ENCODE data around the gene TTC28.

DNA sequence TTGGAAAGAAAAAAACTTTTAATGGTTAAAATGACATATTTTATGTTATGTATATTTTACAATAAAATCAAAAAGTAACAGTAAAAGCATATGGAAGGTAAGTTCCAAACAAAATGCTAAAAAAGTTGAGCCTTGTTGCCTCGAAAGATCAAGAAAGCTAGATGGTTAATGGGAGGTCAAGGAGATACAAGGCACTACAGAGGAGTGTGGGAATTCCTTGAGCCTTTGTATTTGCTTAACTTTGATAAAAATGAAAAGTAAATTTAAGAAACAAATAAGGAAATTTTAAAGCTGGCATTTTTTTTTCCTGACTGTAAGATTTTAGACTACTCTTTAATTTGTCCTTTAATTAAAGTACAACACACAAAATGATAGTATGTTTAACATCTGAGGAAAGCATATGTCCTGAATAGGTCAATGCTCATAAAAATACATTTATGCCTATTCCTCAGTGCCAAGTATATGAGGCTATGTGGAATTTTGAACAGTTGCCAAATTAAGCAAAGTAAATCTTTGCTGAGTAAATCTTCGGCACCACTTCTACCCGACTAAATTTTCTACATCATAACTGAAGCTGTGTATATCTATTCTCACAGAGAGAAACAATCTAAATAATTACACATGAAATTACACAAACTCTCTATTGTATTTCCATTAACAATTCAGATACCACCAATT lies 108.8 kb downstream of the TTC28 start:
- TF ChIP-seq EZH2 (IDR thresholded peaks at IDR 0.05; ENCODE audit: insufficient read depth, low read length), result no peak
- TF ChIP-seq, protein P1, sequence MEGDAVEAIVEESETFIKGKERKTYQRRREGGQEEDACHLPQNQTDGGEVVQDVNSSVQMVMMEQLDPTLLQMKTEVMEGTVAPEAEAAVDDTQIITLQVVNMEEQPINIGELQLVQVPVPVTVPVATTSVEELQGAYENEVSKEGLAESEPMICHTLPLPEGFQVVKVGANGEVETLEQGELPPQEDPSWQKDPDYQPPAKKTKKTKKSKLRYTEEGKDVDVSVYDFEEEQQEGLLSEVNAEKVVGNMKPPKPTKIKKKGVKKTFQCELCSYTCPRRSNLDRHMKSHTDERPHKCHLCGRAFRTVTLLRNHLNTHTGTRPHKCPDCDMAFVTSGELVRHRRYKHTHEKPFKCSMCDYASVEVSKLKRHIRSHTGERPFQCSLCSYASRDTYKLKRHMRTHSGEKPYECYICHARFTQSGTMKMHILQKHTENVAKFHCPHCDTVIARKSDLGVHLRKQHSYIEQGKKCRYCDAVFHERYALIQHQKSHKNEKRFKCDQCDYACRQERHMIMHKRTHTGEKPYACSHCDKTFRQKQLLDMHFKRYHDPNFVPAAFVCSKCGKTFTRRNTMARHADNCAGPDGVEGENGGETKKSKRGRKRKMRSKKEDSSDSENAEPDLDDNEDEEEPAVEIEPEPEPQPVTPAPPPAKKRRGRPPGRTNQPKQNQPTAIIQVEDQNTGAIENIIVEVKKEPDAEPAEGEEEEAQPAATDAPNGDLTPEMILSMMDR (IDR thresholded peaks at IDR 0.05; ENCODE audit: insufficient read depth, low read depth, low read length), result no peak
